K562 (cell line): Measurements from ENCODE around the gene UGT2A1. TPM values are rescaled to one million over a fixed set of nuclear protein-coding genes. Genes with fewer than 3 reads are reported as not detected.

Source experiments
- polyA plus RNA-seq, 8 experiments: library from polyadenylated mRNA; depleted of rRNA in 4 of 8; stranded (reverse) in 5 of 8; unstranded in 3 of 8; fragments of >200 nt; fragmentation: Nextera tagmentation in 2 of 8; fragmentation: Illumina TruSeq in 1 of 8; extraction: Ambion mirVana in 2 of 8; extraction: Trizol in 1 of 8; gene quantifications; 2 replicates each; pipeline versions ENCODE4 v1.2.1 to v1.2.3, GENCODE V29; 2011 to 2014; ENCODE audit warnings: inconsistent platforms in 1 of 8, missing spikeins in 1 of 8
- small RNA-seq: library from RNA; depleted of rRNA; stranded (forward); fragments of <200 nt; gene quantifications from one replicate; pipeline ENCODE3, GENCODE V24; 2014
- total RNA-seq, 7 experiments: library from RNA; depleted of rRNA in 6 of 7; stranded (reverse); fragments of >200 nt in 6 of 7; fragmentation: Illumina TruSeq in 2 of 7; extraction: Trizol in 2 of 7; gene quantifications; 2 replicates each; pipeline versions ENCODE4 v1.2.1 to v1.2.3, GENCODE V29; 2011 to 2021; ENCODE audit warnings: low replicate concordance in 1 of 7

UGT2A1 gene
- total and polyA plus RNA-seq, 9 of the 15 experiments (the other 6 are each of a cell fraction or from before 2014, with no cell fraction given), result 0.03 TPM; not detected in 8

Small RNA genes lying within 50 kb of the gene (small RNA-seq; reads per million reads assigned to genes)
- not detected for gene UGT2A2

Other genes starting within 250 kb of the UGT2A1 start
- gene UGT2B4, start 157.3 kb downstream of the UGT2A1 start, total RNA-seq (2014; rRNA removed), result not detected in 2 replicates
- gene UGT2B4, start 157.3 kb downstream of the UGT2A1 start, total RNA-seq (2014; rRNA removed; fragmentation: Illumina TruSeq; extraction: Trizol), result not detected in 2 replicates
- not detected in 2 replicates for gene UGT2B4, start 157.3 kb downstream of the UGT2A1 start, total RNA-seq (2015; rRNA removed; fragmentation: Illumina TruSeq; extraction: Trizol)
- 0.22 TPM in 1 of 2 replicates, not detected in the other for gene UGT2B4, start 157.3 kb downstream of the UGT2A1 start, total RNA-seq (2021)
- not detected in 2 replicates for gene UGT2B4, start 157.3 kb downstream of the UGT2A1 start, polyA plus RNA-seq (2011; rRNA removed)
- gene UGT2B4, start 157.3 kb downstream of the UGT2A1 start, polyA plus RNA-seq (2014; fragmentation: Illumina TruSeq; extraction: Trizol), result not detected in 2 replicates
- not detected for gene UGT2B4, start 157.3 kb downstream of the UGT2A1 start, polyA plus RNA-seq (2014; fragmentation: Nextera tagmentation; extraction: Ambion mirVana)
- gene UGT2B4, start 157.3 kb downstream of the UGT2A1 start, polyA plus RNA-seq (2014; rRNA removed), result not detected in 2 replicates
- 0.12 TPM in 1 of 2 replicates, not detected in the other for gene UGT2A2, start 13.6 kb downstream of the UGT2A1 start, total RNA-seq (2014; rRNA removed)
- gene UGT2A2, start 13.6 kb downstream of the UGT2A1 start, total RNA-seq (2014; rRNA removed; fragmentation: Illumina TruSeq; extraction: Trizol), result not detected in 2 replicates
- gene UGT2A2, start 13.6 kb downstream of the UGT2A1 start, total RNA-seq (2015; rRNA removed; fragmentation: Illumina TruSeq; extraction: Trizol), result not detected in 2 replicates
- gene UGT2A2, start 13.6 kb downstream of the UGT2A1 start, total RNA-seq (2021), result not detected in 2 replicates
- not detected in 2 replicates for gene UGT2A2, start 13.6 kb downstream of the UGT2A1 start, polyA plus RNA-seq (2011; rRNA removed)
- not detected in 2 replicates for gene UGT2A2, start 13.6 kb downstream of the UGT2A1 start, polyA plus RNA-seq (2014; fragmentation: Illumina TruSeq; extraction: Trizol)
- gene UGT2A2, start 13.6 kb downstream of the UGT2A1 start, polyA plus RNA-seq (2014; fragmentation: Nextera tagmentation; extraction: Ambion mirVana), result not detected
- gene UGT2A2, start 13.6 kb downstream of the UGT2A1 start, polyA plus RNA-seq (2014; rRNA removed), result not detected in 2 replicates
- gene SULT1B1, start 107.4 kb upstream of the UGT2A1 start, total RNA-seq (2014; rRNA removed), result not detected in 2 replicates
- gene SULT1B1, start 107.4 kb upstream of the UGT2A1 start, total RNA-seq (2014; rRNA removed; fragmentation: Illumina TruSeq; extraction: Trizol), result under 0.01 TPM in 1 of 2 replicates, not detected in the other
- not detected in 2 replicates for gene SULT1B1, start 107.4 kb upstream of the UGT2A1 start, total RNA-seq (2015; rRNA removed; fragmentation: Illumina TruSeq; extraction: Trizol)
- 0.04 TPM in 1 of 2 replicates, not detected in the other for gene SULT1B1, start 107.4 kb upstream of the UGT2A1 start, total RNA-seq (2021)
- gene SULT1B1, start 107.4 kb upstream of the UGT2A1 start, polyA plus RNA-seq (2011; rRNA removed), result 0.01 TPM in 1 of 2 replicates, not detected in the other
- gene SULT1B1, start 107.4 kb upstream of the UGT2A1 start, polyA plus RNA-seq (2014; fragmentation: Illumina TruSeq; extraction: Trizol), result not detected in 2 replicates
- not detected for gene SULT1B1, start 107.4 kb upstream of the UGT2A1 start, polyA plus RNA-seq (2014; fragmentation: Nextera tagmentation; extraction: Ambion mirVana)
- not detected in 2 replicates for gene SULT1B1, start 107.4 kb upstream of the UGT2A1 start, polyA plus RNA-seq (2014; rRNA removed)
- gene SULT1E1, start 206.9 kb upstream of the UGT2A1 start, total RNA-seq (2014; rRNA removed), result not detected in 2 replicates
- not detected in 2 replicates for gene SULT1E1, start 206.9 kb upstream of the UGT2A1 start, total RNA-seq (2014; rRNA removed; fragmentation: Illumina TruSeq; extraction: Trizol)
- not detected in 2 replicates for gene SULT1E1, start 206.9 kb upstream of the UGT2A1 start, total RNA-seq (2015; rRNA removed; fragmentation: Illumina TruSeq; extraction: Trizol)
- gene SULT1E1, start 206.9 kb upstream of the UGT2A1 start, total RNA-seq (2021), result not detected in 2 replicates
- gene SULT1E1, start 206.9 kb upstream of the UGT2A1 start, polyA plus RNA-seq (2011; rRNA removed), result not detected in 2 replicates
- gene SULT1E1, start 206.9 kb upstream of the UGT2A1 start, polyA plus RNA-seq (2014; fragmentation: Illumina TruSeq; extraction: Trizol), result not detected in 2 replicates
- gene SULT1E1, start 206.9 kb upstream of the UGT2A1 start, polyA plus RNA-seq (2014; fragmentation: Nextera tagmentation; extraction: Ambion mirVana), result not detected
- gene SULT1E1, start 206.9 kb upstream of the UGT2A1 start, polyA plus RNA-seq (2014; rRNA removed), result not detected in 2 replicates